ENCODE measurements around the gene RAB11FIP4.

RAB11FIP4 gene

DNA sequence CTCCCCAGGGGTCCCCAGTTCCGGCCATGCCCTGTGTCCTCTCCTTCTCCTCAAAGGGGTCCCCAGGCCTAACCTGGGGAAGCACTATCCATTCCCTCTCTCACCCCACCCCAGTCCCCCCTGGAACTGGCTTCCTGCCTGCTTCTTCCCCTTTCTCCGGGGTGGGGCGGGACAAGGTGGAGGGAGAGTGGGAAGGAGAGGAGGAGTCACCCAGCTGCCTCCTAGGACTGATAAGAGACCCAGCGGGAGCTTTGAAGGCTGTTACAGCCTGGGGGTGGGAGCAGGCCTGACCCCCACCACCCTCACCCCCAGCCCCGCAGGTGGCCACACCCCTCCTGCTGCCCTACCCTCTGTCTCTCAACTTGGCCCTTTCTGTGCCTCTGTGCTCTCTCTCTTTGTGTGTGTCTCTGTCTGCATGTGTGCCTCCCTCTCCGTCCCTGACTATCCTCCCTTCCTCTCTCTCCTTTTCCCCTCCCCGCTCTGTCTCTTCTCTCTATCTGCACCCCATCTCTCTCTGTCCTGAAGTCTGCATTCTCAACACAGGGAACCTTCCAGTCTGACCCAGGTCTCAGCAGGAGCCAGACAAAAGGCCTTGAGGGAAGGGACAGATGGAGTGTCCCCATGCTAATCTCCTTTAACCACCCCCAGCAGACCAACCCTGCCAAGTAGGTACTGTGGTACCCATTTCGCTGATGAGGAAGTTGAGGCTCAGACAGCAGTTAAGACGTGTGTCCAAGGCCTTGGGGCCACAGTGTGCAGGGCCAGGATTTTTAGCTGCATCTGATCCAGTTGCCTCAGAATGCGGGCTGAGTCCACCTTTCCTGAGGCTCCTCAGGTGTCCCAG is 66.1 kb downstream of the RAB11FIP4 start:
- DNase-seq (ENCODE audit: low read depth in 2 of 2) = no peak

GRCh38 chr17:31458829-31459228 is 67.4 kb downstream of the RAB11FIP4 start:
- DNase-seq (ENCODE audit: low read depth in 2 of 2) = no peak

- DNase-seq (ENCODE audit: low read depth in 2 of 2) = no peak
Measured at GRCh38 chr17:31459716-31460115, 68.2 kb downstream of the RAB11FIP4 start.

DNA sequence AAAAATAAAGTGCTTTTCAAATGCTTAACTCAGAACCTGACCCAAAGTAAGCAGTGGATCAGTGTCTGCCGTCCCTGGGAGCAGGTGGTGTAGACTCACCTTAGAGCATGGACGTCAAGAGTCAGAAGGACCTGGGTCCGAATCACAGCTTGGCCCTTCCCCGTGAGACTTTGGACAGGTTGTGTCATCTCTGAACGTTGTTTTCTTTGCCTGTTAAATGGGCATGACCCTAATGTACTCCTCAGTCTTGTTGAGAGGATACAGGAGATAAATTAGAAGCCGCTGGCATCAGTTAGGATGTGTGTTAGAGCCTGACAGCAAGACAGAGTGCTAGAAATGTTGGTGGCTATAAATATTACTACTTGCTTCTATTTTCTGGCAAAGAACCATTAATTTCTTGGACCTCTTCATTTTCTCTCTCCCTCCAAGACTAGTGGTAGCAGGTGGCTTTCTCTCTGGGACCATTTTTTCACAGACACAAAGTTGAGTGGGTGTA is 68.8 kb downstream of the RAB11FIP4 start:
- DNase-seq (ENCODE audit: low read depth in 2 of 2) = no peak

- DNase-seq (ENCODE audit: low read depth in 2 of 2) = no peak
Measured at GRCh38 chr17:31461227-31461810, 69.8 kb downstream of the RAB11FIP4 start.

GRCh38 chr17:31462261-31462660 is 70.8 kb downstream of the RAB11FIP4 start:
- DNase-seq (ENCODE audit: low read depth in 2 of 2) = no peak

DNA sequence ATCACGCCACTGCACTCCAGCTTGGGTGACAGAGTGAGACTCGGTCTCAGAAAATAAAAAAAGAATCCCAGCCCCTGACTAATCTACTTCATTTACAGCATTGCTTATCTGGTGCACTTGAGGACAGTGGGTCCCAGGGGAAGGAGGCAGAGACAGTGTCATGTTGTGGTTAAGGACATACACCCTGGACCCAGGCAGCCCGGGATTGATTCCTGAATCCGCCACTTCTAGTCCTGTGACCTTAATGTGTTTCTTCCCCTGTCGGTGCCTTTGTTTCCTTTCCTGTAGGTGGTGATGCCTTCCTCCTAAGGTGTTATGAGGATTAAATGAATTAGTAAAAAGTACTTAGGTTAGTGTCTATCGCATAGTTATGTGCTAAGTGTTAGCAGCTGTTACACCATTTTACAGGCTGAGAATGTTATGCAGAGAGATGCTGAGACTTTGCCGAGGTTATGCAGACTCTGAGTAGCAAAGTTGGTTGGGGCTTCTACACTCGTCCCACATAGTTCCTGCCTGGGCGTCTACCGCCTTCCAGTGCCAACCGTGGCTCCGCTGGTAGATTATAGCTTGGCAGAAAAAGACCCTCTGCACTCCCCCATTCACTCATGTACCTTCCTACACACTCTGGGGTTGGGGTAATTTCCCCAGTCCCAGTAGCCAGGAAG is 74.8 kb downstream of the RAB11FIP4 start:
- DNase-seq (ENCODE audit: low read depth in 2 of 2) = no peak

GRCh38 chr17:31467502-31468256 is 76.2 kb downstream of the RAB11FIP4 start:
- no peak for DNase-seq (ENCODE audit: low read depth in 2 of 2)

- no peak for DNase-seq (ENCODE audit: low read depth in 2 of 2)
Measured at GRCh38 chr17:31469959-31470358, 78.5 kb downstream of the RAB11FIP4 start.

DNA sequence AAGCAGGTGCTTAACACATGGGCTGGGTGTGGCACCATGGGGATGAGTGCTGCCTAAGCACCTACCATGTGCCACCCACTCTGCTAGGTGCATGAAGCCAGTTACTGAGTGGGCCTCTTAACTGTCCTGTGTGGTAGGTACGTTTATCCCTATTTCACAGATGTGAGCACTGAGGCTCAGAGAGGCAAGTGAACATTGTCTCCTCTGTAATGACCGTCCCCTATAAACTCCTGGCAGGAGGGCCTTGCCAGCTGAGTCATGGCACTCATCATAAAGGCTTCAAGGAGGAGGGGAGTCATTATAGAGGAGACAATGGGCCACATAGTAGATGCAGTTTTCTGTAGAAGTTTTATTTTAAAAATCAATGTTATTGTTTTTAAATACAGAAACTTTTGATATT is 79.1 kb downstream of the RAB11FIP4 start:
- no peak for DNase-seq (ENCODE audit: low read depth in 2 of 2)

GRCh38 chr17:31472137-31472536 is 80.7 kb downstream of the RAB11FIP4 start:
- DNase-seq (ENCODE audit: low read depth in 2 of 2) = no peak

DNA sequence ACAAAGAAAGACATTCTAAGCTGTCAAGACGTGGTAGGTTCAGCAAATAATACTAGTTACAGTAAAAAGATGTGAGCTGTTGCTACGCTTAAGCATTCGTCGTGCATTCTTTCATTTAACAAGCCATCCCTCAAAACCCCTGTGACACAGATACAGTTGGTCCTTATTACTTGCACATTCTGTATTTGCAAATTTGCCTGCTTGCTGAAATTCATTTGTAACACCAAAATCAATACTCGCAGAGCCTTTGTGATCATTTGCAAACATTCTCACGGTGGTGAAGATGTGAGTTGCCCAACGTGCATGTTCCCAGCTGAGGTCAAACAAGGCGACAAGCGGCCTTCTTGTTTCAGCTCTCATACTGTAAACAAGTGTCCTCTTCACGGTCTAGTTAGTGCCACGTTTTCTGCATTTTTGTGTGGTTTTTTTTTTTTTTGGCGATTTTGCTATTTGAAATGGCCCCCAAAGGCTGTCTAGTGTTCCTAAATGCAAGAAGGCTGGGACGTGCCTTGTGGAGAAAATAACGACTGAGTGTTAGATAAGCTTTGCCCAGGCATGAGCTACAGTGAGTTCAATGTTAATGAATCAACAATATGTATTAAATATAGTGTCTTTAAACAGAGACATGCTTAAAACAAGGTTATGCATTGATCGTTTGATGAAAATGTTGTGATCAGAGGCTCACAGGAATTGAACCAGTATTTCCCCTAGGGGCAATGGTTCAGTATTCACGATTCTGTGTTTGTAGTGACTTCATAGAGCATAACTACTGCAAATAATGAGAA is 84.1 kb downstream of the RAB11FIP4 start:
- no peak for DNase-seq (ENCODE audit: low read depth in 2 of 2)

DNA sequence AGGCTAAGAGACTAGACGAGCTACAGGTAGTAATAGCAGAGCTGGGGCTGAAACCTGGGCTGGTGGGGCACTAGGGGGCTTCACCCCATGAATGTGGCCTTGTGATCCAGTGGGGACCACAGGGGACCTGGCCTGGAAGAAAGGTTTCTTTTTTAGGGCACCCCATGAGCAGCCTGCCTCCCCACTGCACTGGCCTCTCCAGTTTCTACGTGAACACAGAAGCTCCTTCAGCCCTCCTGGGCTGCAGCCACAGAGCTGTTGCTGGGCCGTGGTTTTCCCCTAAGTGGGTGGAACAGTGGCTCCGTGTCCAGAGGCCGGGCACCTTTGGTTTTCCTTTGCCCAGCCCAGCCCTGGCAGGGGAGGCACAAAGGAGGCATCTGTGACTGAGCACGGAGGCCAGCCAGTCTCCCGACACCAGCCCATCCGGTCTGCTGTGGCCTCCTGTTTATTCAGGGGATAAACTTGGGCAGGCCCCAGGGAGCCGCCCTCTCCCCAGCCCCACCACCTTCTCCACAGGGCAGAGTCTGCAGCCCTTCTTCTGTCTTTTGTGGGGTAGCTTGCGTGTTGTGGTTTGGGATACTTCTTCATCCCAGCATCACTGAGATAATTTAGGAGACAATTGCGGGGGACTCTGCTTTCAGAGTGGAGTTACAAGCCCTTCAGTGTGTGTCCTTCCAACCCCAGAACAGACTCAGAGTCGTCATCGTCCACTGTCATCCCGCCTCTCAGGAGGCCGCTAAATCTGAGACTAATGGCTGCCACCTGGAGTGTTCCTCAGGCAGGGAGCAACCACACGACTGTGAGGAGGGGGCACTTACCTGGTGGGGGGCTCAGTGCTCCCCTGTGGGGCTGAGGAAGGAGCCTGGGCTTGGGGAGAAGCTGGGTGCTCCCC is 85.3 kb downstream of the RAB11FIP4 start:
- DNase-seq (ENCODE audit: low read depth in 2 of 2) = no peak

- DNase-seq (ENCODE audit: low read depth in 2 of 2) = no peak
Measured at GRCh38 chr17:31477417-31478055, 86.1 kb downstream of the RAB11FIP4 start.

- DNase-seq (ENCODE audit: low read depth in 2 of 2) = no peak
Measured at GRCh38 chr17:31479062-31479408, 87.6 kb downstream of the RAB11FIP4 start.

- no peak for DNase-seq (ENCODE audit: low read depth in 2 of 2)
Measured at GRCh38 chr17:31479524-31479923, 88.0 kb downstream of the RAB11FIP4 start.

DNA sequence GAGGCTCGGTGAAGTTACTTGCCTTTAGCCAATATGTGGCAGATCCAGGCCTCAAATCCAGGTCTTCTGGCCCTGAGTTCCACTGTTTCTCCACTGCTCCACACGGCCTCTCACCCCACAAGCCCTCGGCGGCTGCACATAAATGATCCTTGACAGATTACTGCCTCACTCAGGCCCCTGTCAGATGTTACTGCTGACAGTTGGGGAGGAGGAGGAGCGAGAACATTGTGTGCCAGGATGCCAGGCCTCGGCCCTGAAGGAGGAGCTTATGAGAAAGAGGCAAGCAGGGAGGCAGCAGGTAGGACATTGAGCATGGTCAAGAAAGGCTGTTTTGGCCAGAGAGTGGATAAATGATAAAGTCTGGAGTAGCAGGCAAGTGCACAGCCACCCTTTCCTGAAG is 88.6 kb downstream of the RAB11FIP4 start:
- DNase-seq (ENCODE audit: low read depth in 2 of 2) = no peak

DNA sequence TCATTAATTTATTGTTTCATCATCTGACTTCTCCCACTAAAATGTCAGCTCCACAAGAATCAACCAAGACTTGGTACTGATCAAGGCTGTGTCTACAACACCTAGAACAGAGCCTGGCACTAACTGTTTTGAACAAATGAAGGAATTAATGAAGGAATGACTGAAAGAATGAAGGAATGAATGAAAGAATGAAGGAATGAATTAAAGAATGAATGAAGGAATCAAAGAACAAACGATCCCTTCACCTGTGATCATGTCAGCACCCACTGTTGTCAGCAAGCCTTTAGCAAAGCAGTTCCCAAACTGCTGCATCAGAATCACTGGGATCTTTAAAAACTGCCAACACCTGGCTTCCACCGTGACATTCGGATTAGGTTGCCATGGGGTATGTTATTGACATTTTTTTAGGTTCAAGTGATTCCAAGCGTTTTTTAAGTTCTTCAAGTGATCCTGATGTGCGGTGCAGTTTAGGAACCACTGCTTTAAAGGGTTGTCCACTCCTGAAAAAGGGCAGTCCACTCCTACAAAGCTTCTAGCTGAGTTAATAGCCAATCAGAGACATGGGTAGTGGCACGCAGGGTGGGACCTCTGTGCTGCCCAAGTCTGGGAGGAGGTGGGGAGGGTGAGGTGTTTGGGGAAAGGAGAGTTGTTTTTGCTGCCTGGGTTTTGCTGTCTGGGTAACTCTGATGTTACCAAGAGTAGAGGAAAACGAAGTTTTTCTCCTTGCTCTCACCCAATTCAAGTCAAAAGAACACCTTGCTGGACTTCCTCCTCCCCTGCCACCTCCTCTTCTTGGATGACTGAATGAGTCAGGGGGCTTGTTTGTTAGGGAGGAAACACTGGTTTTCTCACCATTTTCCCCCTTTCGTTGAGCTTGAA is 89.7 kb downstream of the RAB11FIP4 start:
- no peak for DNase-seq (ENCODE audit: low read depth in 2 of 2)

GRCh38 chr17:31481783-31482081 is 90.3 kb downstream of the RAB11FIP4 start:
- no peak for DNase-seq (ENCODE audit: low read depth in 2 of 2)
